ENCODE data around the gene COPB2.

- TF ChIP-seq CTCF (conservative IDR thresholded peaks at IDR 0.05; ENCODE audit: low read depth, low read length) (no peak), EZH2 (IDR thresholded peaks at IDR 0.05; ENCODE audit: borderline replicate concordance, low read depth, low read length, poor library complexity, severe bottlenecking) (no peak)
Measured at GRCh38 chr3:139307601-139308555, 81.6 kb downstream of the COPB2 start.

All from A673 (cell line).